Esophagus mucosa (tissue), 1 donor: ENCODE measurements around the gene RASA3. TPM values are rescaled to one million over a fixed set of nuclear protein-coding genes. Genes with fewer than 3 reads are reported as not detected.
A peak's percentile ranks its signal among the peaks of the same experiment; 100 is the strongest.

ENCODE experiments used
- ATAC-seq: fragments of 200-7000 bp; cut with Tn5 transposase; one replicate; pipeline ENCODE4 v1.9.1; 2020
- total RNA-seq: library from RNA; stranded (reverse); gene quantifications from one replicate; pipeline ENCODE4 v1.2.4, GENCODE V29; 2023
- donor health status: DM: yes; HTN: yes; CAD: no.

The RASA3 gene
- total RNA-seq, 1 donor from 2014 or later: 1.6 TPM

GRCh38 chr13:113946409-113947181 is 185.8 kb downstream of the RASA3 start:
- no peak for ATAC-seq

GRCh38 chr13:113945857-113946408 is 186.5 kb downstream of the RASA3 start:
- no peak for ATAC-seq

GRCh38 chr13:113943821-113944565 is 188.4 kb downstream of the RASA3 start:
- no peak for ATAC-seq

- ATAC-seq: no peak
These were observed 189.8 kb downstream of the RASA3 start for GRCh38 chr13:113942591-113943103.

GRCh38 chr13:113941571-113942191 is 190.7 kb downstream of the RASA3 start:
- peak; percentile 33 for ATAC-seq

- no peak for ATAC-seq
These were observed 192.5 kb downstream of the RASA3 start for GRCh38 chr13:113939944-113940297.

- no peak for ATAC-seq
These were observed 193.1 kb downstream of the RASA3 start for GRCh38 chr13:113939129-113939943.

GRCh38 chr13:113938716-113939115 is 193.7 kb downstream of the RASA3 start:
- ATAC-seq: no peak

- ATAC-seq: no peak
These were observed 194.2 kb downstream of the RASA3 start for GRCh38 chr13:113938246-113938645.

GRCh38 chr13:113937527-113938180 is 194.8 kb downstream of the RASA3 start:
- ATAC-seq: no peak

GRCh38 chr13:113937073-113937472 is 195.3 kb downstream of the RASA3 start:
- ATAC-seq: no peak

GRCh38 chr13:113936166-113936965 is 196.1 kb downstream of the RASA3 start:
- ATAC-seq: no peak

- ATAC-seq: no peak
These were observed 197.2 kb downstream of the RASA3 start for GRCh38 chr13:113935001-113935844.

- ATAC-seq: no peak
These were observed 197.8 kb downstream of the RASA3 start for GRCh38 chr13:113934576-113934975.

- no peak for ATAC-seq
These were observed 198.5 kb downstream of the RASA3 start for GRCh38 chr13:113933901-113934300.

GRCh38 chr13:113931841-113932459 is 200.5 kb downstream of the RASA3 start:
- no peak for ATAC-seq

- no peak for ATAC-seq
These were observed 201.5 kb downstream of the RASA3 start for GRCh38 chr13:113930671-113931637.
